Thyroid gland (tissue), 4 donors: ENCODE data around the gene CRTC3. TPM values are rescaled to one million over a fixed set of nuclear protein-coding genes. Genes with fewer than 3 reads are reported as not detected.
"Not testable (repeated sequence)": the region's sequence is repeated elsewhere in the genome, so short reads cannot be mapped to it uniquely, and the experiment has no call there.

ENCODE experiments used
- DNase-seq, 2 donors: peaks; one replicate each; pipeline ENCODE4 v3.0.0-alpha.2; 2019
- H3K27ac ChIP-seq, 3 donors: fragments of 200-600 bp; sonication (generic); 1 replicate in 2 of 3; 2 replicates in 1 of 3; pipeline ENCODE4 v1.5.1; 2016 to 2019; ENCODE audit warnings: mild to moderate bottlenecking in 1 of 3, moderate library complexity in 1 of 3
- H3K27me3 ChIP-seq: fragments of 200-600 bp; sonication (generic); one replicate; pipeline ENCODE4 v1.5.1; 2019
- H3K36me3 ChIP-seq, 2 donors: fragments of 200-600 bp; sonication (generic); one replicate each; pipeline ENCODE4 v1.5.1; 2016 to 2019
- H3K4me1 ChIP-seq, 2 donors: fragments of 200-600 bp; sonication (generic); one replicate each; pipeline ENCODE4 v1.5.1; 2017 to 2019
- H3K4me3 ChIP-seq, 3 donors: fragments of 200-600 bp; sonication (generic); replicated peaks in 1 of 3; 1 replicate in 2 of 3; 2 replicates in 1 of 3; pipeline ENCODE4 v1.5.1; 2016; ENCODE audit warnings: mild to moderate bottlenecking in 1 of 3
- H3K9me3 ChIP-seq: fragments of 200-600 bp; sonication (generic); one replicate; pipeline ENCODE4 v1.5.1; 2017
- CTCF ChIP-seq, 6 experiments: fragments of 200-600 bp in 3 of 6; fragments of 450-650 bp in 3 of 6; sonication (generic) in 3 of 6; IDR thresholded peaks; one replicate each; pipeline ENCODE4 v1.5.1; 2016 to 2019; ENCODE audit warnings: antibody characterized with exemption in 6 of 6, mild to moderate bottlenecking in 2 of 6, inconsistent platforms in 1 of 6, moderate library complexity in 1 of 6
- POLR2A ChIP-seq, 2 donors: fragments of 450-650 bp; IDR thresholded peaks; one replicate each; pipeline ENCODE4 v1.6.1; 2017; ENCODE audit warnings: antibody characterized with exemption in 2 of 2, mild to moderate bottlenecking in 2 of 2, moderate library complexity in 1 of 2
- WGBS, 2 donors: methylation state at CpG; one replicate each; pipeline ENCODE4 v1.1.5; 2017; 5-methylcytosine and 5-hydroxymethylcytosine counted together
- intact Hi-C: fragments of 100-400 bp; cut with DNase I; formaldehyde crosslinking; loops from one replicate; pipeline ENCODE4 v1.15.1; 2023
- total RNA-seq, 4 donors: library from RNA; depleted of rRNA; stranded (reverse); fragments of >200 nt; gene quantifications; one replicate each; pipeline ENCODE4 v1.2.3, GENCODE V29; 2016

Gene CRTC3
- total RNA-seq, 4 donors from 2014 or later, result 49.4 to 76.0 (median 62.6) TPM

GRCh38 chr15:90633360-90633759 is 103.6 kb downstream of the CRTC3 start:
- Histone ChIP-seq H3K4me1 (no peaks in the 10 kb centered on the region), H3K27me3 (no peaks in the 10 kb centered on the region), H3K27ac (no peak overlapping the region), H3K36me3 (peaks cover 53 to 55% of the 10 kb centered on the region in 2 donors), H3K9me3 (no peaks in the 10 kb centered on the region), H3K4me3 (no peak overlapping the region)
- 82 to 96% methylated on average over 3 of the region's 3 CpGs for WGBS, 2 donors
- TF ChIP-seq POLR2A (IDR thresholded peaks at IDR 0.05) (no peak), CTCF (IDR thresholded peaks at IDR 0.05) (no peak)
- intact Hi-C loops, result no loop called here
- no peak for DNase-seq

- H3K4me1 ChIP-seq, intact Hi-C loops, H3K27me3 ChIP-seq, DNase-seq, H3K27ac ChIP-seq, H3K9me3 ChIP-seq, H3K4me3 ChIP-seq: not testable (repeated sequence)
- H3K36me3 ChIP-seq, result peaks cover 45 to 49% of the 10 kb centered on the region in 2 donors
- WGBS, 2 donors, result 69 to 89% methylated on average over 2 to 3 of the region's 3 CpGs
Observed at GRCh38 chr15:90636993-90637392, 107.3 kb downstream of the CRTC3 start.

- intact Hi-C loops, result no loop called here
- 83 to 86% methylated on average over 6 of the region's 6 CpGs for WGBS, 2 donors
- DNase-seq, result no peak
- Histone ChIP-seq H3K4me3 (no peak overlapping the region), H3K4me1 (no peaks in the 10 kb centered on the region), H3K36me3 (peaks cover 45 to 55% of the 10 kb centered on the region in 2 donors), H3K9me3 (no peaks in the 10 kb centered on the region), H3K27me3 (no peaks in the 10 kb centered on the region), H3K27ac (no peak overlapping the region)
- TF ChIP-seq POLR2A (IDR thresholded peaks at IDR 0.05), result no peak
- no peak for TF ChIP-seq CTCF (IDR thresholded peaks at IDR 0.05)
Observed at GRCh38 chr15:90637693-90638092, 108.0 kb downstream of the CRTC3 start.

- Histone ChIP-seq H3K4me3 (no peak overlapping the region), H3K9me3 (no peaks in the 10 kb centered on the region), H3K27me3 (no peaks in the 10 kb centered on the region), H3K36me3 (peaks cover 46 to 59% of the 10 kb centered on the region in 2 donors), H3K27ac (no peak overlapping the region), H3K4me1 (no peaks in the 10 kb centered on the region)
- no peak for DNase-seq
- TF ChIP-seq POLR2A (IDR thresholded peaks at IDR 0.05) (no peak), CTCF (IDR thresholded peaks at IDR 0.05) (no peak)
- intact Hi-C loops, result no loop called here
- 71 to 76% methylated on average over 12 of the region's 12 CpGs for WGBS, 2 donors
Observed at GRCh38 chr15:90638201-90638691, 108.5 kb downstream of the CRTC3 start.

- Histone ChIP-seq H3K36me3 (peaks cover 44 to 58% of the 10 kb centered on the region in 2 donors), H3K27ac (no peak overlapping the region), H3K4me1 (no peaks in the 10 kb centered on the region), H3K4me3 (no peak overlapping the region), H3K9me3 (no peaks in the 10 kb centered on the region), H3K27me3 (no peaks in the 10 kb centered on the region)
- DNase-seq, result no peak
- TF ChIP-seq POLR2A (IDR thresholded peaks at IDR 0.05), result no peak
- TF ChIP-seq CTCF (IDR thresholded peaks at IDR 0.05), result no peak
- intact Hi-C loops, result no loop called here
- WGBS, 2 donors, result 94 to 96% methylated on average over 11 of the region's 11 CpGs
Observed at GRCh38 chr15:90638963-90639362, 109.2 kb downstream of the CRTC3 start.

- WGBS, 2 donors, result 88 to 98% methylated on average over 8 of the region's 8 CpGs
- H3K4me3 ChIP-seq, result no peak overlapping the region
Observed at GRCh38 chr15:90640862-90641261, 111.1 kb downstream of the CRTC3 start.

More at GRCh38 chr15:90640862-90641261, 111.1 kb downstream of the CRTC3 start:
- no peaks in the 10 kb centered on the region for H3K9me3 ChIP-seq
- intact Hi-C loops, result no loop called here
- H3K27me3 ChIP-seq, result no peaks in the 10 kb centered on the region
- TF ChIP-seq CTCF (IDR thresholded peaks at IDR 0.05), result no peak
- TF ChIP-seq POLR2A (IDR thresholded peaks at IDR 0.05), result no peak
- no peak for DNase-seq
- no peak overlapping the region for H3K27ac ChIP-seq
- H3K4me1 ChIP-seq, result no peaks in the 10 kb centered on the region
- peaks cover 38 to 43% of the 10 kb centered on the region in 2 donors for H3K36me3 ChIP-seq
